ENCODE measurements around the gene PRPH. TPM values are rescaled to one million over a fixed set of nuclear protein-coding genes. Genes with fewer than 3 reads are reported as not detected.

The PRPH gene
- total and polyA plus RNA-seq, 9 of the 15 experiments (the other 6 are each of a cell fraction or from before 2014, with no cell fraction given): 0.27 to 1.9 (median 1.3) TPM; not detected in 1

- TF ChIP-seq NCOA1 (IDR thresholded peaks at IDR 0.05; ENCODE audit: low read depth): no peak
- no peak for TF ChIP-seq HDAC2 (IDR thresholded peaks at IDR 0.05)
- TF ChIP-seq, protein P1, sequence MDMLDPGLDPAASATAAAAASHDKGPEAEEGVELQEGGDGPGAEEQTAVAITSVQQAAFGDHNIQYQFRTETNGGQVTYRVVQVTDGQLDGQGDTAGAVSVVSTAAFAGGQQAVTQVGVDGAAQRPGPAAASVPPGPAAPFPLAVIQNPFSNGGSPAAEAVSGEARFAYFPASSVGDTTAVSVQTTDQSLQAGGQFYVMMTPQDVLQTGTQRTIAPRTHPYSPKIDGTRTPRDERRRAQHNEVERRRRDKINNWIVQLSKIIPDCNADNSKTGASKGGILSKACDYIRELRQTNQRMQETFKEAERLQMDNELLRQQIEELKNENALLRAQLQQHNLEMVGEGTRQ (CRISPR knock-in tag; IDR thresholded peaks at IDR 0.05): no peak
- TF ChIP-seq SMARCE1 (IDR thresholded peaks at IDR 0.05): no peak
- TF ChIP-seq, protein P2, sequence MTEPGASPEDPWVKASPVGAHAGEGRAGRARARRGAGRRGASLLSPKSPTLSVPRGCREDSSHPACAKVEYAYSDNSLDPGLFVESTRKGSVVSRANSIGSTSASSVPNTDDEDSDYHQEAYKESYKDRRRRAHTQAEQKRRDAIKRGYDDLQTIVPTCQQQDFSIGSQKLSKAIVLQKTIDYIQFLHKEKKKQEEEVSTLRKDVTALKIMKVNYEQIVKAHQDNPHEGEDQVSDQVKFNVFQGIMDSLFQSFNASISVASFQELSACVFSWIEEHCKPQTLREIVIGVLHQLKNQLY (CRISPR knock-in tag; conservative IDR thresholded peaks at IDR 0.05): no peak
- TF ChIP-seq, protein P3, sequence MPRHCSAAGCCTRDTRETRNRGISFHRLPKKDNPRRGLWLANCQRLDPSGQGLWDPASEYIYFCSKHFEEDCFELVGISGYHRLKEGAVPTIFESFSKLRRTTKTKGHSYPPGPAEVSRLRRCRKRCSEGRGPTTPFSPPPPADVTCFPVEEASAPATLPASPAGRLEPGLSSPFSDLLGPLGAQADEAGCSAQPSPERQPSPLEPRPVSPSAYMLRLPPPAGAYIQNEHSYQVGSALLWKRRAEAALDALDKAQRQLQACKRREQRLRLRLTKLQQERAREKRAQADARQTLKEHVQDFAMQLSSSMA (CRISPR knock-in tag; IDR thresholded peaks at IDR 0.05): no peak
- TF ChIP-seq CEBPB (tag; IDR thresholded peaks at IDR 0.05): no peak
- no peak for TF ChIP-seq ZNF507 (tag; conservative IDR thresholded peaks at IDR 0.05)
- no peak for TF ChIP-seq ZNF232 (CRISPR knock-in tag; IDR thresholded peaks at IDR 0.05)
- TF ChIP-seq SIRT6 (IDR thresholded peaks at IDR 0.05; ENCODE audit: low read depth, low read length): no peak
- TF ChIP-seq STAG1 (CRISPR knock-in tag; IDR thresholded peaks at IDR 0.05; ENCODE audit: borderline replicate concordance): peak; percentile 34; the same call in 1 of the 2 replicates
- no peak for TF ChIP-seq PHB2 (IDR thresholded peaks at IDR 0.05; ENCODE audit: low read depth)
- 0 out of 2 replicates have a peak, but pooled peaks have one; percentile 20 for TF ChIP-seq GATAD2A (IDR thresholded peaks at IDR 0.05)
- TF ChIP-seq ZNF778 (CRISPR knock-in tag; IDR thresholded peaks at IDR 0.05): no peak
- no peak for TF ChIP-seq CREB3L1 (IDR thresholded peaks at IDR 0.05; ENCODE audit: borderline replicate concordance, low read depth)
- TF ChIP-seq TBP (optimal IDR thresholded peaks at IDR 0.05; ENCODE audit: low read depth, low read length): no peak
- TF ChIP-seq GMEB1 (CRISPR knock-in tag; IDR thresholded peaks at IDR 0.05): no peak
- TF ChIP-seq SRSF1 (IDR thresholded peaks at IDR 0.05; ENCODE audit: low read depth, low read length): no peak
- TF ChIP-seq RB1 (IDR thresholded peaks at IDR 0.05; ENCODE audit: low read depth): peak; percentile 54; the same call in 1 of the 2 replicates
- no peak for TF ChIP-seq SIX5 (IDR thresholded peaks at IDR 0.05; ENCODE audit: borderline replicate concordance in 1 of 2, insufficient read depth in 1 of 2, low read depth in 1 of 2, low read length in 2 of 2)
- no peak for TF ChIP-seq MYNN (IDR thresholded peaks at IDR 0.05)
- no peak for TF ChIP-seq MYNN (CRISPR knock-in tag; IDR thresholded peaks at IDR 0.05)
- peak; percentile 67 for TF ChIP-seq NFIC (IDR thresholded peaks at IDR 0.05)
- peak; percentile 85 for TF ChIP-seq ZNF263 (CRISPR knock-in tag; IDR thresholded peaks at IDR 0.05; ENCODE audit: borderline replicate concordance)
- no peak for TF ChIP-seq ARID1B (IDR thresholded peaks at IDR 0.05)
These were observed 52.6 kb downstream of the PRPH start (continued) for GRCh38 chr12:49347311-49348193.

All from K562 (cell line).